ENCODE measurements around the gene CD53.
A peak's percentile ranks its signal among the peaks of the same experiment; 100 is the strongest.

Gene CD53

GRCh38 chr1:110878993-110879392 lies 6.0 kb downstream of the CD53 start:
- no CpG with 5 or more reads among the region's 3 CpGs for WGBS (ENCODE audit: extremely low coverage, insufficient coverage, insufficient read length)
- no peak overlapping the region for H3K27ac ChIP-seq (ENCODE audit: low read depth, low read length)
- peaks cover 2% of the 10 kb centered on the region for H3K9me3 ChIP-seq (ENCODE audit: insufficient read depth, low read depth, low read length)
- no peaks in the 10 kb centered on the region for H3K79me2 ChIP-seq (ENCODE audit: control insufficient read depth, insufficient read depth, low read length, poor library complexity)
- no peak overlapping the region for H3K18ac ChIP-seq (ENCODE audit: low read length)
- H3K9ac ChIP-seq (ENCODE audit: low read length): no peak overlapping the region
- H3K4me3 ChIP-seq (ENCODE audit: low read depth, low read length): no peak overlapping the region
- H4K8ac ChIP-seq (ENCODE audit: low read depth, low read length): no peak overlapping the region
- no peak overlapping the region for H4K12ac ChIP-seq (ENCODE audit: low read depth, low read length)
- no peak overlapping the region for H2AFZ ChIP-seq (ENCODE audit: insufficient read depth, low read length, poor library complexity)
- H2AK5ac ChIP-seq (ENCODE audit: low read length): no peak overlapping the region
- H3K79me1 ChIP-seq (ENCODE audit: low read length): no peaks in the 10 kb centered on the region
- H4K91ac ChIP-seq (ENCODE audit: low read depth, low read length): no peak overlapping the region
- H3K23ac ChIP-seq (ENCODE audit: low read length): no peak overlapping the region
- no peak overlapping the region for H3K4ac ChIP-seq (ENCODE audit: low read depth, low read length)
- no peaks in the 10 kb centered on the region for H3K36me3 ChIP-seq (ENCODE audit: control insufficient read depth in 1 of 2, insufficient read depth in 2 of 2, low read length in 2 of 2)
- H3K14ac ChIP-seq (ENCODE audit: low read length): no peak overlapping the region
- no peak overlapping the region for H2BK120ac ChIP-seq (ENCODE audit: insufficient read depth, low read length, poor library complexity)
- H3K4me1 ChIP-seq (ENCODE audit: control insufficient read depth in 1 of 2, insufficient read depth in 2 of 2, low read length in 2 of 2): no peaks in the 10 kb centered on the region
- DNase-seq: no peak
- H2BK5ac ChIP-seq (ENCODE audit: low read depth, low read length, poor library complexity): no peak overlapping the region
- H3K27me3 ChIP-seq (ENCODE audit: insufficient read depth, low read length): no peaks in the 10 kb centered on the region
- no peak overlapping the region for H3K4me2 ChIP-seq (ENCODE audit: low read length)
- H2BK12ac ChIP-seq (ENCODE audit: low read length): no peak overlapping the region

DNA sequence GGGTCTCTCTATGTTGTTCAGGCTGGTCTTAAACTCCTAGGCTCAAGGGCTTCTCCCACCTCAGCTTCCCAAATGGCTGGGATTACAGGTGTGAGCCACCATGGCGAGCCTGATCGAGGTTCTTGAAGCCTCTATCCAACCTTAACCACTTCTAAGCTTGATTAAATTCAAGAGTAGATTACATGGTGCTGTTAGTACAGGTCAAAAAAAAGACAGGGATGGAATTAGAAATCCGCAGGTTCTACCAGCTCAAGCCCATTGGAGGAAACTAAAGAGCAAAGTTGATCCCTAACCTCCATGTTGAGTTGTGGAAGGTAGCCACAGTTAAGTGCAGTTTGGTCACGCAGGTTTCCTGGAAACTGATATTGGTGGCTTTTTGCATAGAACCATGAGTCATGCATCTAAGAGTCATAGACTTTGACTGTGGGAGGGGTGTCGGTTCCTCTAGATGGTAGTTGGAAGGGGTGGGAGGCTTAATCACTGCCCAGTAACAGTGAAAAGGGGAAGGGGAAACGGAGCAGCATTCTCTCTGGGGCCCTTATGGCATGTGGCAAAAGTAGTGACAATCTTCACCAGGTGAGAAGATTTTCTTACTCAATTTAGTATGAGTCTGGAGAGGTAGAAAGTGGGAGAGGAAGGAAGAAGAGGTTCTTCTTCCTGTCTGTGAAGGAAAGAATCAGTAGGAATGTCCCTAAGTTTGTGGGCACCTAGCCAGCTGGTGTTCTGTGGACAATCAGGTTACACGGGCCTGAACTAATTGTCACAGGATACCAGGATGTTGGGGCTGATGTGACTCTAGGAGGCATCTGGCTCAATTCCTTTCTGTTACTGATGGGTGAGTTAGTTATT lies 7.0 kb downstream of the CD53 start:
- no peak overlapping the region for H2AFZ ChIP-seq (ENCODE audit: insufficient read depth, low read length, poor library complexity)
- peaks cover 2% of the 10 kb centered on the region for H3K9me3 ChIP-seq (ENCODE audit: insufficient read depth, low read depth, low read length)
- no peaks in the 10 kb centered on the region for H3K27me3 ChIP-seq (ENCODE audit: insufficient read depth, low read length)
- H4K8ac ChIP-seq (ENCODE audit: low read depth, low read length): no peak overlapping the region
- H2AK5ac ChIP-seq (ENCODE audit: low read length): no peak overlapping the region
- no peak overlapping the region for H4K12ac ChIP-seq (ENCODE audit: low read depth, low read length)
- H3K4me2 ChIP-seq (ENCODE audit: low read length): no peak overlapping the region
- H3K4me3 ChIP-seq (ENCODE audit: low read depth, low read length): no peak overlapping the region
- no peak overlapping the region for H2BK120ac ChIP-seq (ENCODE audit: insufficient read depth, low read length, poor library complexity)
- H2BK5ac ChIP-seq (ENCODE audit: low read depth, low read length, poor library complexity): no peak overlapping the region
- no peak overlapping the region for H3K18ac ChIP-seq (ENCODE audit: low read length)
- H3K79me1 ChIP-seq (ENCODE audit: low read length): no peaks in the 10 kb centered on the region
- no CpG with 5 or more reads among the region's 7 CpGs for WGBS (ENCODE audit: extremely low coverage, insufficient coverage, insufficient read length)
- no peaks in the 10 kb centered on the region for H3K4me1 ChIP-seq (ENCODE audit: control insufficient read depth in 1 of 2, insufficient read depth in 2 of 2, low read length in 2 of 2)
- H4K91ac ChIP-seq (ENCODE audit: low read depth, low read length): no peak overlapping the region
- H3K36me3 ChIP-seq (ENCODE audit: control insufficient read depth in 1 of 2, insufficient read depth in 2 of 2, low read length in 2 of 2): no peaks in the 10 kb centered on the region
- H3K9ac ChIP-seq (ENCODE audit: low read length): no peak overlapping the region
- no peak overlapping the region for H3K27ac ChIP-seq (ENCODE audit: low read depth, low read length)
- peak; percentile 21 to 43 for DNase-seq
- no peak overlapping the region for H3K14ac ChIP-seq (ENCODE audit: low read length)
- no peak overlapping the region for H3K23ac ChIP-seq (ENCODE audit: low read length)
- no peak overlapping the region for H2BK12ac ChIP-seq (ENCODE audit: low read length)
- no peaks in the 10 kb centered on the region for H3K79me2 ChIP-seq (ENCODE audit: control insufficient read depth, insufficient read depth, low read length, poor library complexity)
- H3K4ac ChIP-seq (ENCODE audit: low read depth, low read length): no peak overlapping the region

DNA sequence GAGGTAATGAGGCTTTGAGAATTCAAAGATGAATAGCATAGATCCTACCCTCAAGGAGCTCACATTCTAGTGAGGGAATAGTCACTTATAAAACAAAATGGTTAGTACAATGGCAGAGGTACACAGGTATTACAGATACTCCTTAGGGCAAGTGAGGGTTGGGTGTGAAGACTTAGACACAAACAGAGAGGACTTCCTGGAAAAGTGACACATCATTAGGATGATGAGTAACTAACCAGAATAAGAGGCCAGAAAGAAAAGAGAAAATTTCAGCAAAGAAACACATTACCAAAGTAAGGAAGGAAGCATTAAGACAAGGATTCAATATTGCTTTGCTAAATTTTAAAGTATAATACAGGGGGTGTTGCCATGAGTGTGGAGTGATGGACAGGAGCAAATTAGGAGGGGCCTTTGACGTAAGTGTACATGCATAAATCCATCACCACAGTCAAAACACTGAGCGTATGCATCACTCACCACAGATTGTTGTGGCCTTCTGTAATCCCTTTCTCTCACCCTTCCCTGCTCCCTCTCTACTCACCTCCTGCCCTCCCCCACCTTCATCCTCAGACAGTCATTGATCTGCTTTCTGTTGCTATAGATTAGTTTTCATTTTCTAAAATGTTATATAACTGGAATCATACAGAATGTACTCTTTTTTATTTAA lies 7.9 kb downstream of the CD53 start:
- no peaks in the 10 kb centered on the region for H3K4me1 ChIP-seq (ENCODE audit: control insufficient read depth in 1 of 2, insufficient read depth in 2 of 2, low read length in 2 of 2)
- H3K79me2 ChIP-seq (ENCODE audit: control insufficient read depth, insufficient read depth, low read length, poor library complexity): no peaks in the 10 kb centered on the region
- no peaks in the 10 kb centered on the region for H3K27me3 ChIP-seq (ENCODE audit: insufficient read depth, low read length)
- no peak overlapping the region for H2AK5ac ChIP-seq (ENCODE audit: low read length)
- H3K23ac ChIP-seq (ENCODE audit: low read length): no peak overlapping the region
- H3K18ac ChIP-seq (ENCODE audit: low read length): no peak overlapping the region
- no peaks in the 10 kb centered on the region for H3K9me3 ChIP-seq (ENCODE audit: insufficient read depth, low read depth, low read length)
- no peak overlapping the region for H3K4ac ChIP-seq (ENCODE audit: low read depth, low read length)
- H3K14ac ChIP-seq (ENCODE audit: low read length): no peak overlapping the region
- WGBS (ENCODE audit: extremely low coverage, insufficient coverage, insufficient read length): no CpG with 5 or more reads among the region's 2 CpGs
- H3K4me2 ChIP-seq (ENCODE audit: low read length): no peak overlapping the region
- no peak overlapping the region for H4K12ac ChIP-seq (ENCODE audit: low read depth, low read length)
- H2BK12ac ChIP-seq (ENCODE audit: low read length): no peak overlapping the region
- H3K27ac ChIP-seq (ENCODE audit: low read depth, low read length): no peak overlapping the region
- no peaks in the 10 kb centered on the region for H3K79me1 ChIP-seq (ENCODE audit: low read length)
- no peak overlapping the region for H4K8ac ChIP-seq (ENCODE audit: low read depth, low read length)
- H4K91ac ChIP-seq (ENCODE audit: low read depth, low read length): no peak overlapping the region
- H3K9ac ChIP-seq (ENCODE audit: low read length): no peak overlapping the region
- no peak overlapping the region for H3K4me3 ChIP-seq (ENCODE audit: low read depth, low read length)
- no peak overlapping the region for H2BK120ac ChIP-seq (ENCODE audit: insufficient read depth, low read length, poor library complexity)
- no peak for DNase-seq
- H3K36me3 ChIP-seq (ENCODE audit: control insufficient read depth in 1 of 2, insufficient read depth in 2 of 2, low read length in 2 of 2): no peaks in the 10 kb centered on the region
- H2BK5ac ChIP-seq (ENCODE audit: low read depth, low read length, poor library complexity): no peak overlapping the region
- H2AFZ ChIP-seq (ENCODE audit: insufficient read depth, low read length, poor library complexity): no peak overlapping the region

DNA sequence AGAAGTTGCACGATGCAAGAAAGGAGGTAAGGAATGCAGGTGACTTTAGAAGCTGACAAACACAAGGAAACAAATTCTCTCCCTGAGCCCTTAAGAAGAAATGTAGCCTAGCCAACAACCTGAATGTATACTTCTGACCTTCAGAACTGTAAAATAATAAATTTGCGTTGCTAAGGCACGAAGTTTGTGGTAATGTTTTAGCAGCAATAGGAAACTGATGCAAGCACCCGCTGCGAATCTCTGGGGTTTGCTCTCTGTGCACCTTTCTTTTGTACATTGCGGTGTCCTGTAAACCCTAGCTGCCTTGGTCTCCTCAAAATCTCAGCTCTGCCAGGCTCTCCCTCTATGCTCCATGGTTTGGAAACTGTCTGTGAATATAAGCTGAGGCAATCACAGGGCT lies 15.1 kb downstream of the CD53 start:
- Histone ChIP-seq H3K14ac (ENCODE audit: low read length) (no peak overlapping the region), H3K9ac (ENCODE audit: low read length) (no peak overlapping the region), H4K12ac (ENCODE audit: low read depth, low read length) (no peak overlapping the region), H3K4ac (ENCODE audit: low read depth, low read length) (no peak overlapping the region), H3K4me1 (ENCODE audit: control insufficient read depth in 1 of 2, insufficient read depth in 2 of 2, low read length in 2 of 2) (no peaks in the 10 kb centered on the region), H2BK120ac (ENCODE audit: insufficient read depth, low read length, poor library complexity) (no peak overlapping the region), H3K79me1 (ENCODE audit: low read length) (no peaks in the 10 kb centered on the region), H3K4me2 (ENCODE audit: low read length) (no peak overlapping the region), H2AFZ (ENCODE audit: insufficient read depth, low read length, poor library complexity) (no peak overlapping the region), H3K23ac (ENCODE audit: low read length) (no peak overlapping the region), H3K9me3 (ENCODE audit: insufficient read depth, low read depth, low read length) (peaks cover 3% of the 10 kb centered on the region), H3K4me3 (ENCODE audit: low read depth, low read length) (no peak overlapping the region), H4K91ac (ENCODE audit: low read depth, low read length) (no peak overlapping the region), H3K27ac (ENCODE audit: low read depth, low read length) (no peak overlapping the region), H3K79me2 (ENCODE audit: control insufficient read depth, insufficient read depth, low read length, poor library complexity) (no peaks in the 10 kb centered on the region), H2AK5ac (ENCODE audit: low read length) (no peak overlapping the region), H3K27me3 (ENCODE audit: insufficient read depth, low read length) (no peaks in the 10 kb centered on the region), H3K18ac (ENCODE audit: low read length) (no peak overlapping the region), H4K8ac (ENCODE audit: low read depth, low read length) (no peak overlapping the region), H2BK5ac (ENCODE audit: low read depth, low read length, poor library complexity) (no peak overlapping the region), H3K36me3 (ENCODE audit: control insufficient read depth in 1 of 2, insufficient read depth in 2 of 2, low read length in 2 of 2) (no peaks in the 10 kb centered on the region), H2BK12ac (ENCODE audit: low read length) (no peak overlapping the region)
- WGBS (ENCODE audit: extremely low coverage, insufficient coverage, insufficient read length): no CpG with 5 or more reads among the region's 6 CpGs
- no peak for DNase-seq

Measured in trophoblast cell (in vitro differentiated cells and primary cell).